Dermis blood vessel endothelial cell (primary cell): ENCODE data around the gene SYNJ2. TPM values are rescaled to one million over a fixed set of nuclear protein-coding genes. Genes with fewer than 3 reads are reported as not detected.

Source experiments
- DNase-seq: peaks from one replicate; pipeline ENCODE4 v3.0.0; 2010
- total RNA-seq: library from RNA; depleted of rRNA; stranded (reverse); fragments of >200 nt; gene quantifications from 2 replicates; pipeline ENCODE4 v1.2.3, GENCODE V29; 2014

SYNJ2 gene
- total RNA-seq, 1 donor from 2014 or later: 34.7 TPM

DNA sequence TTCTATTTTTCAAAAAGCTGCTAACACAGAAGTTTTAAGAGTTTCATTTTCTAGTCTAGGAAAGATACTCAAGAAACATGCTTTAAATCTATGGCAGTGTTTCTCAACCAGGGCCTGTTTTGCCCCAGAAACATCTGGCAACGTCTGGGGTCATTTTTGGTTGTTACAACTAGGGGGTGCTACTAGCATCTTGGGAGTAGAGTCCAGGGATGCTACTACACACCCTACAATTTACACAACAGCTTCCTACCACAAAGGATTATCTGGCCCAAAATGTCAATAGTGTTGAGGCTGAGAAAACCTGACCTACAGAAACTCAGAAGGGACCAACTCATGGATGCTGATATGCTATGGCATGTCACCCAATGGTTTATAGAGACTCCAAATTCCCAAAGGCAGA is 162.0 kb downstream of the SYNJ2 start:
- DNase-seq: peak; percentile 26

Other genes starting within 250 kb of the SYNJ2 start
- gene SNX9, start 158.6 kb upstream of the SYNJ2 start, total RNA-seq: 51.4 and 61.4 TPM in 2 replicates
- 9.3 and 11.9 TPM in 2 replicates for gene SERAC1, start 186.4 kb downstream of the SYNJ2 start, total RNA-seq
- gene GTF2H5, start 186.5 kb downstream of the SYNJ2 start, total RNA-seq: 4.9 and 7.2 TPM in 2 replicates